ENCODE data around the gene CASKIN1.
"Not testable (repeated sequence)": the region's sequence is repeated elsewhere in the genome, so short reads cannot be mapped to it uniquely, and the experiment has no call there.

CASKIN1 gene

DNA sequence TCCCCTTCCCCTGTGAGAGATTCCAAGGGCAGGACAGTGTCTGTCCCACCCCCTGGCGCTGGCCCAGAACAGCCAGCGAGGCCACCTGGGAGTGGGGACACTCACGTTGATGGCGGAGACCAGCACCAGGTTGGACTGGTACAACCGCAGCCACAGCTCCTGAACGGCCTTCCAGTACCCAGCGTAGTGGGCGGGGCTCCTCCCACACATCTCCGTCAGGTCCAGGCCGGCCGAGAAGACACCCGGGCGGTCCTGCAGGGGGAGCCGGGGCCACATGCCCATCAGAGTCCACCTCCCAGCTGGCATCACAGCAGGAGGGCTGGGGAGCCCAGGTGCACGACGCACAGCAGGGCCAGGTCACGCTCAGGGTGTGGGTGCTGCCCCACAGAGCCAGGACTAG lies 47.9 kb upstream of the CASKIN1 start:
- no peaks in the 10 kb centered on the region for H3K27me3 ChIP-seq (ENCODE audit: insufficient read depth, poor library complexity, severe bottlenecking)
- H3K27ac ChIP-seq (replicated peaks) = no peak overlapping the region
- TF ChIP-seq, protein P1, sequence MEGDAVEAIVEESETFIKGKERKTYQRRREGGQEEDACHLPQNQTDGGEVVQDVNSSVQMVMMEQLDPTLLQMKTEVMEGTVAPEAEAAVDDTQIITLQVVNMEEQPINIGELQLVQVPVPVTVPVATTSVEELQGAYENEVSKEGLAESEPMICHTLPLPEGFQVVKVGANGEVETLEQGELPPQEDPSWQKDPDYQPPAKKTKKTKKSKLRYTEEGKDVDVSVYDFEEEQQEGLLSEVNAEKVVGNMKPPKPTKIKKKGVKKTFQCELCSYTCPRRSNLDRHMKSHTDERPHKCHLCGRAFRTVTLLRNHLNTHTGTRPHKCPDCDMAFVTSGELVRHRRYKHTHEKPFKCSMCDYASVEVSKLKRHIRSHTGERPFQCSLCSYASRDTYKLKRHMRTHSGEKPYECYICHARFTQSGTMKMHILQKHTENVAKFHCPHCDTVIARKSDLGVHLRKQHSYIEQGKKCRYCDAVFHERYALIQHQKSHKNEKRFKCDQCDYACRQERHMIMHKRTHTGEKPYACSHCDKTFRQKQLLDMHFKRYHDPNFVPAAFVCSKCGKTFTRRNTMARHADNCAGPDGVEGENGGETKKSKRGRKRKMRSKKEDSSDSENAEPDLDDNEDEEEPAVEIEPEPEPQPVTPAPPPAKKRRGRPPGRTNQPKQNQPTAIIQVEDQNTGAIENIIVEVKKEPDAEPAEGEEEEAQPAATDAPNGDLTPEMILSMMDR (IDR thresholded peaks at IDR 0.05; ENCODE audit: insufficient read depth, low read length) = no peak
- TF ChIP-seq SPI1 (IDR thresholded peaks at IDR 0.05; ENCODE audit: borderline replicate concordance, low read depth) (no peak), POLR2AphosphoS5 (IDR thresholded peaks at IDR 0.05; ENCODE audit: low read depth) (no peak), GABPA (IDR thresholded peaks at IDR 0.05; ENCODE audit: low read depth) (no peak)
- H3K4me3 ChIP-seq (replicated peaks; ENCODE audit: insufficient read depth, low read length) = no peak overlapping the region
- DNase-seq (ENCODE audit: low read depth in 1 of 2, low spot score in 1 of 2) = no peak

DNA sequence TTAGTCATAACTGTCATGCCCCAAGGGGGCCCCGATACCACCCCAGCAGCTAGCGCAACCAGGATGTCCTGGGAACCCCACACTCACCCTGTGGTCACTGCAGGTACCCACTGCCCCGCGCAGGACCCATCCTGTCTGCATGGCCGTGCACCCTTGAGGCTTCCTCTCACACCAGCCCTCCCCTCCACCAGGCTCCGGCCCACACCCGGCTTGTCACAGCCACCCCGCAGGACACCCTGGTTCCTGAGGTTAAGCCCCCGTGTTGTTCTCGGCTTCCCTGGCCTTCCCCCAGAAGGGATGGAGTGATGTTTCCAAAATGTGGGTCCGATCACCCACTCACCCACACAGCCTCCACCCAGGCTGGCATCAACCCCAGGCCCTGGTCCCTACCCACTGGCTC lies 47.4 kb upstream of the CASKIN1 start:
- Histone ChIP-seq H3K27ac (replicated peaks) (no peak overlapping the region), H3K27me3 (ENCODE audit: insufficient read depth, poor library complexity, severe bottlenecking) (no peaks in the 10 kb centered on the region), H3K4me3 (replicated peaks; ENCODE audit: insufficient read depth, low read length) (no peak overlapping the region)
- DNase-seq (ENCODE audit: low read depth in 1 of 2, low spot score in 1 of 2) = no peak
- TF ChIP-seq GABPA (IDR thresholded peaks at IDR 0.05; ENCODE audit: low read depth) (no peak), POLR2AphosphoS5 (IDR thresholded peaks at IDR 0.05; ENCODE audit: low read depth) (no peak), SPI1 (IDR thresholded peaks at IDR 0.05; ENCODE audit: borderline replicate concordance, low read depth) (no peak)
- TF ChIP-seq, protein P2, sequence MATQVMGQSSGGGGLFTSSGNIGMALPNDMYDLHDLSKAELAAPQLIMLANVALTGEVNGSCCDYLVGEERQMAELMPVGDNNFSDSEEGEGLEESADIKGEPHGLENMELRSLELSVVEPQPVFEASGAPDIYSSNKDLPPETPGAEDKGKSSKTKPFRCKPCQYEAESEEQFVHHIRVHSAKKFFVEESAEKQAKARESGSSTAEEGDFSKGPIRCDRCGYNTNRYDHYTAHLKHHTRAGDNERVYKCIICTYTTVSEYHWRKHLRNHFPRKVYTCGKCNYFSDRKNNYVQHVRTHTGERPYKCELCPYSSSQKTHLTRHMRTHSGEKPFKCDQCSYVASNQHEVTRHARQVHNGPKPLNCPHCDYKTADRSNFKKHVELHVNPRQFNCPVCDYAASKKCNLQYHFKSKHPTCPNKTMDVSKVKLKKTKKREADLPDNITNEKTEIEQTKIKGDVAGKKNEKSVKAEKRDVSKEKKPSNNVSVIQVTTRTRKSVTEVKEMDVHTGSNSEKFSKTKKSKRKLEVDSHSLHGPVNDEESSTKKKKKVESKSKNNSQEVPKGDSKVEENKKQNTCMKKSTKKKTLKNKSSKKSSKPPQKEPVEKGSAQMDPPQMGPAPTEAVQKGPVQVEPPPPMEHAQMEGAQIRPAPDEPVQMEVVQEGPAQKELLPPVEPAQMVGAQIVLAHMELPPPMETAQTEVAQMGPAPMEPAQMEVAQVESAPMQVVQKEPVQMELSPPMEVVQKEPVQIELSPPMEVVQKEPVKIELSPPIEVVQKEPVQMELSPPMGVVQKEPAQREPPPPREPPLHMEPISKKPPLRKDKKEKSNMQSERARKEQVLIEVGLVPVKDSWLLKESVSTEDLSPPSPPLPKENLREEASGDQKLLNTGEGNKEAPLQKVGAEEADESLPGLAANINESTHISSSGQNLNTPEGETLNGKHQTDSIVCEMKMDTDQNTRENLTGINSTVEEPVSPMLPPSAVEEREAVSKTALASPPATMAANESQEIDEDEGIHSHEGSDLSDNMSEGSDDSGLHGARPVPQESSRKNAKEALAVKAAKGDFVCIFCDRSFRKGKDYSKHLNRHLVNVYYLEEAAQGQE (IDR thresholded peaks at IDR 0.05; ENCODE audit: insufficient replicate concordance, low read depth) = no peak
- TF ChIP-seq, protein P1 (IDR thresholded peaks at IDR 0.05; ENCODE audit: insufficient read depth, low read length) = no peak

DNA sequence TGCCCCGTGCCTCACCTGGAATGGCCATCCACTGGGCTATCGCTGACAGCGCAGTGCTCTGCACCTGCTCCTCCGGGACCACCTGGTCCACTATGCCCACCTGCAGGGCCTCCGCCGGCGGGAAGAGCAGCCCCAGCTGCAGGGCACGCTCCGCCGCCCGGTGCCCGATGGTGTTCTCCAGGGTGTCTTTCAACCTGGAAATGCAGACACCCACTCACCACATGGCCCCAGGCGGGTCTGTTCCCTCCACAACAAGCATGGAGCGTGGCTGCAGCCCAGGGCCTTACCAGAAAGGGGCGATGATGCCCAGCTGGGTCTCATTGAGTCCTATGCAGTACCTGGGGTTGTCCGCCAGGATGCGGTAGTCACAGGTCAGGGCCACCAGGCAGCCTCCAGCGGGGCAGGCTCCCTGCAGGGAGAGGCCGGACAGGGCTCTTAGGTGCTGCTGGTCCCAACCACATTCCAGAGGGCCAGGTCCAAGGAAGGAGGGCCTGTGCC lies 46.7 kb upstream of the CASKIN1 start:
- H3K27ac ChIP-seq (replicated peaks) = no peak overlapping the region
- no peaks in the 10 kb centered on the region for H3K27me3 ChIP-seq (ENCODE audit: insufficient read depth, poor library complexity, severe bottlenecking)
- no peak for DNase-seq (ENCODE audit: low read depth in 1 of 2, low spot score in 1 of 2)
- H3K4me3 ChIP-seq (replicated peaks; ENCODE audit: insufficient read depth, low read length) = no peak overlapping the region
- TF ChIP-seq, protein P1 (IDR thresholded peaks at IDR 0.05; ENCODE audit: insufficient read depth, low read length) = no peak
- TF ChIP-seq SPI1 (IDR thresholded peaks at IDR 0.05; ENCODE audit: borderline replicate concordance, low read depth) (no peak), GABPA (IDR thresholded peaks at IDR 0.05; ENCODE audit: low read depth) (no peak), POLR2AphosphoS5 (IDR thresholded peaks at IDR 0.05; ENCODE audit: low read depth) (no peak)
- TF ChIP-seq, protein P2 (IDR thresholded peaks at IDR 0.05; ENCODE audit: insufficient replicate concordance, low read depth) = no peak

DNA sequence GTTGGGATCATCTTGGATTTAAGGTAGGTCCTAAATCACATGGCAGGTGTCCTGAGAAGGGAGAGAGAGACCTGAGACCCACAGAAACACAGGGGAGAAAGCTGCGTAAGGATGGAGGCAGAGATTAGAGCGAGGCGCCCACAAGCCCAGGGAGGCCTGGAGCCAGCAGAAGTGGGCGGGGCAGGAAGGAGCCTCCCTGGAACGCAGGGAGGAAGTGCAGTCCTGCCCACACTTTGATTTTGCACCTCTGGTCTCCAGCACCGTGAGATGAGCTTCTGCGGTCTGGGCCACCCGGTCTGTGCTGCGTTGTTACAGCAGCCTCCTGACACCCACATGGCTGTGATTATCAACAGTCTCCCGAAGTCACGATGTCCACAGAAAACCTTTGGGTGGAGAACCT lies 46.2 kb upstream of the CASKIN1 start:
- TF ChIP-seq, protein P1 (IDR thresholded peaks at IDR 0.05; ENCODE audit: insufficient read depth, low read length) = no peak
- peak; percentile 48 for TF ChIP-seq SPI1 (IDR thresholded peaks at IDR 0.05; ENCODE audit: borderline replicate concordance, low read depth)

DNA sequence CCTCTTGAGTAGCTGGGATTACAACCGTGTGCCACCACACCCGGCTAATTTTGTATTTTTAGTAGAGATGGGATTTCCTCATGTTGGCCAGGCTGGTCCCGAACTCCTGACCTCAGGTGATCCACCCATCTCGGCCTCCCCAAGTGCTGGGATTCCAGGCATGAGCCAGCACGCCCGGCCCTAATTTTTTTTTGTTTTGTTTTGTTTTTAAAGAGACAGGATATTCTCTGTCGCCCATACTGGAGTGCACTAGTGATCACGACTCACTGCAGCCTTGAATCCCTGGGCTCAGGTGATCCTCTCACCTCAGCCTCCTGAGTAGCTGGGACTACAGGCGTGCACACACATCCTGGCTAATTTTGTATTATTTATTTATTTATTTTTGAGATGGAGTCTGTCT lies 43.9 kb upstream of the CASKIN1 start:
- not testable (repeated sequence) for H3K27ac ChIP-seq (replicated peaks); H3K4me3 ChIP-seq (replicated peaks; ENCODE audit: insufficient read depth, low read length); H3K27me3 ChIP-seq (ENCODE audit: insufficient read depth, poor library complexity, severe bottlenecking); DNase-seq (ENCODE audit: low read depth in 1 of 2, low spot score in 1 of 2)

More for the DNA sequence above, 46.2 kb upstream of the CASKIN1 start:
- no peak overlapping the region for H3K4me3 ChIP-seq (replicated peaks; ENCODE audit: insufficient read depth, low read length)
- DNase-seq (ENCODE audit: low read depth in 1 of 2, low spot score in 1 of 2) = no peak
- H3K27ac ChIP-seq (replicated peaks) = no peak overlapping the region
- no peaks in the 10 kb centered on the region for H3K27me3 ChIP-seq (ENCODE audit: insufficient read depth, poor library complexity, severe bottlenecking)
